Measurements from ENCODE around the gene TOM1.

DNA sequence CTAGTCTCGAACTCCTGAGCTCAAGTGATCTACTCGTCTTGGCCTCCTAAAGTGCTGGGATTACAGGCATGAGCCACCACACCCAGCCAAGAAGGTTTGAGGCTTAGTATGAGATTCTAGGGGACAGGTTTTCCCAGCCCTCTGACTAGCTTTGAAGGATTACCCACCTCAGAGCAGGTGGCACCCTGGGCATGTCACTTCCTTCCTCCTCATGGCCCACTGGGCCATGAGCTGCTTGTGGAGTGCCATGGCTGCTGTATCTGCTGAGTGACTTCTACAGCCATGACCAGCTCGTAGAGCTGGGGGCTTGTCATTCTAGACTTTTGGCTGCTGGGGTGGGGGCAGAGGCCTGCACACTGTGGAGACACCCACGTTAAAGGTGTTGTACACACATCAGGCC lies 25.1 kb downstream of the TOM1 start:
- TF ChIP-seq CTCF (IDR thresholded peaks at IDR 0.05) (no peak), POLR2A (IDR thresholded peaks at IDR 0.05) (no peak)

Data from Peyer's patch (tissue), 4 donors.